GM18526 (cell line): Measurements from ENCODE around the gene CD48.
A peak's percentile ranks its signal among the peaks of the same experiment; 100 is the strongest.

ENCODE experiments used
- POLR2A ChIP-seq: IDR thresholded peaks from 3 replicates; pipeline ENCODE4 v1.6.1; 2011; ENCODE audit not compliant: insufficient read length; ENCODE audit errors: extremely low read depth

Gene CD48

DNA sequence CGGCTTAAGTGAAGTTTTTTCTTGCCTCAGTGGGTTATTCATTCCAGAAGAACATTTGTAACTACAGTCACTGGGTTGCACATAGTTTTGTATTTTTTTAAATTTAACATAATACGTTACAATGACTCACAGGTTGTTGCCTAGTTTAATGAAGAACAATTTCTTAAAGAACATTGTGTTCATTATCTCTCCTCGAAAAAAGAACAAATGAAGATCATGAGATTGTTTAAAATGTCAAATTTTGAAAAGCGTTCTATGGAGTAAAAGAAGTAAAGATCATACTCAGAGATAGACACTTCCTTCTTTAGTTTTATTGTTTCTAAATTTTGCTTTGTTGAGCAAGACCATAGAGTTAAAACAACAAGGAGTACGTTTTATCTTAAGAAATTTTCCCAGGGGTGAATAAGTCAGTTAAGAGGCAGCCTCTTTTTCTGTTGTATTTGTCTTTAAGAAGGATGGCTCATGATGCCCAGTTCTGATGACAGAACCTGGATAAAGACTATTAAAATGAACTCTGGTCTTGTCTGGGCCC lies 54.3 kb downstream of the CD48 start:
- no peak for TF ChIP-seq POLR2A

DNA sequence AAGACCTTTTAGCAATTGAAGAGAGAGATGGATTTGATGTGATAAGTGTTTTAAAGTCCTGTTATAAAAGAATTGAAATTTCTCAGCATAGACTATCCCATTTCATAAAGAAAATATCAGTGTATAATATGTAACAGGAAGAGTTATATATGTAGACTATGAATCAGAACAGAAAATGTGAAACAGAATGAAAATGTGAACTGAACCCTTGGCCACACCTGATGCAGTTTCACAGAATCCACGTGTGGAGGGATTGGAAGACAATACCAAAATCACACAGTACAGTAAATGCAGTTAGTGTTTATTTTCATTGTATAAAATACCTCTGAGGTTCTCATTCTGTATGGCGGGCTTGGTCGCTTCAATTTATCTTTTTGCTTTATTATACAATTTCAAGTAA lies 54.9 kb downstream of the CD48 start:
- no peak for TF ChIP-seq POLR2A

DNA sequence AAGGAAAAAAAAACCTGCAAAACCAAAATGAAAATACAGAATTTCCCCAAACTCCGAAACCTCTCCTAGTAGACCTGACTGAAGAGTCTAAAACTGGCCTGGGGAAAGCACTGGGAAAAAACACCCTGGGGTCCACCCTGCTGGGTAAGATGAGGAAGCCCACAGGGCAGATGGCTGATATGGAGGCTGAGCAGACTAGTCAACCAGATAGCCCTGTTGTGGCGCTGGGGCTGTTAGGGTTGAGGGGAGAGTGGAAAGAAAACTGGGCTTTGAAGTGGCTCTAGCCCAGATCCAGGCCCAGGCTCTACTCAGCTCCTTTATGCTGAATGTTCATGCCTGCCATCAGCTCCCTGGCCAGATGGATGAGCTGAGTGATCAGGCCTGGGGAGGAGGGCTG lies 58.0 kb downstream of the CD48 start:
- no peak for TF ChIP-seq POLR2A

DNA sequence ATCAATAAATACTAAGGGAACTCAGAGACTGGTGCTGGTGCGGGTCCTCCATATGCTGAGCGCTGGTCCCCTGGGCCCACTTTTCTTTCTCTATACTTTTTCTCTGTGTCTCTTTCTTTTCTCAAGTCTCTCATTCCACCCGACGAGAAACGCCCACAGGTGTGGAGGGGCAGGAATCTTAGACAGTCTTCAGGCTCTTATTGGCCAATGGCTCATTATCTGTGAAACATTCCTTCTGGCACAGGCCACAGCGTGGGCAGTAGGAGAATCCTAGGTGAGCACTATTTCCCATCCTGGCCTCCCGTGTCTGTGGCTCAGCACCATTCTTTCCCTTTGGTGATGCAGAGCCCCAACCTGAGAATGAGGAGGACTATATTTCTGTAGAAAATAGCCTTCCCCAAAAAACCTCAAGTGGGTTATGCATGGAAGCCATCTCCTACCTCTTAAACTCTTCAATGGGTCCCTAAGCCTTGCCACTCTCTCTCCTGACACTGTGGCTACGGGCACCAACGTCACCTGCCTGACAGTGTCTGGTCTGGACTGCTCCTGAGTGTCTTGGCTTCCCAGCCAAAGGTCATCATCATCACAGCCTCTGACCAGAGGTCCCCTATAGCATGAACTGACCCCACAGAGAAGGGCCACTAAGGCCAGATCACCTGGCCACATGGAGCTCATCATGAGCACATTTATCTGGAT lies 58.5 kb downstream of the CD48 start:
- no peak for TF ChIP-seq POLR2A

DNA sequence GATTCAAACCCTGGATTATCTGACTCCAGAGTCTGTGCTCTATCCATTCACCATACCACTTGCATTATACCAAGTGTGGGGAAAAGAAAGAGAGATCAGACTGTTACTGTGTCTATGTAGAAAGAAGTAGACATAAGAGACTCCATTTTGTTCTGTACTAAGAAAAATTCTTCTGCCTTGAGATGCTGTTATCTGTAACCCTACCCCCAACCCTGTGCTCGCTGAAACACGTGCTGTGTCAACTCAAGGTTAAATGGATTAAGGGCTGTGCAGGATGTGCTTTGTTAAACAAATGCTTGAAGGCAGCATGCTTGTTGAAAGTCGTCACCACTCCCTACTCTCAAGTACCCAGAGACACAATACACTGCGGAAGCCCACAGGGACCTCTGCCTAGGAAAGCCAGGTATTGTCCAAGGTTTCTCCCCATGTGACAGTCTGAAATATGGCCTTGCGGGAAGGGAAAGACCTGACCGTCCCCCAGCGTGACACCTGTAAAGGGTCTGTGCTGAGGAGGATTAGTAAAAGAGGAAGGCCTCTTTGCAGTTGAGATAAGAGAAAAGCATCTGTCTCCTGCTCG lies 59.5 kb downstream of the CD48 start:
- TF ChIP-seq POLR2A, result peak; percentile 27

DNA sequence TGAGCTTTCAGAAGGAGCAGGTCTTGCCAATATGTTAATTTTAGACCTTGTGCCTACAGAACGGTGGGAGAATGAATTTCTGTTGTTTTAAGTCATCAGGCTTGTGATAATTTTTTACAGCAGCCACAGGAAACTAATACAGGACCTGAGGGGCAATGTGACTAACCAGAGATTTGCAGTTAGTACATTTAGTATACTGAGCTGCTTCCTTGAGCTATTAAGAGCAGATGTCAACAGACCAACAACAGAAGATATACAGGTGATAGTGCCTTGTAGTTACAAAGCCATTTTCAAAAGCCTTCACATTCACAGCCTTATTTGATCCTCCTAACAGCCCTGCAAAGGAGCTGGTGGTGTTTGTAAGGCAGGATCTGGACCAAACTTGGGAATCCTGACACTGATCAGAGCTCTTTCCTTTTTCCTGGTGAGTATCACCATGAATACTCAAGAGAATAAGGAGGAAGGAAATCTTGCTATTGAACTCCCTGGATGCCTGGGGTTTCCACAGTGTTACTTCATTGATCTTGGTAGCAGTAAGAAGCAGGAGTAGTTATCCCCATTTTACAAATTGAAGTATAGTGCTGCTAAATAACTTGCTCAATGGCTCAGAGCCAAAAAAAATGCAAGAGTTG lies 60.1 kb downstream of the CD48 start:
- no peak for TF ChIP-seq POLR2A

DNA sequence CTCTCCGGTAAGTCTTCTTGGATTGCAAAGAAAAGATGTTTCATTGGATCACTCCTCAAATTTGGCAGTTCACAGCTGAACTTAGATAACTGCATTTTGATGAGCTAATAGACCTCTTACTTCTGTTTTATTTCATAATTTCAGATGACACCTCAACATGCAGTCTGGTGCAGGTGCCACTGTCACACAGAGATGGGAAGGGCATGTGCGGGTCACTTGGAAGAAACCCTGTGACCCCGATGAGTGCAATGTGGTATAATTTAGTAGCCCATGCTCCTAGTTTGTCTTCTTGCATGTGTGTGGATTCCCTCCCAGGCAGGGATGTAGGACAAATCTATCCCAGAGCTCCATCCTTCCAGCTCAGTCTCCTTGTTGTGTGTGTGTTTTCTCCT lies 64.3 kb downstream of the CD48 start:
- no peak for TF ChIP-seq POLR2A

DNA sequence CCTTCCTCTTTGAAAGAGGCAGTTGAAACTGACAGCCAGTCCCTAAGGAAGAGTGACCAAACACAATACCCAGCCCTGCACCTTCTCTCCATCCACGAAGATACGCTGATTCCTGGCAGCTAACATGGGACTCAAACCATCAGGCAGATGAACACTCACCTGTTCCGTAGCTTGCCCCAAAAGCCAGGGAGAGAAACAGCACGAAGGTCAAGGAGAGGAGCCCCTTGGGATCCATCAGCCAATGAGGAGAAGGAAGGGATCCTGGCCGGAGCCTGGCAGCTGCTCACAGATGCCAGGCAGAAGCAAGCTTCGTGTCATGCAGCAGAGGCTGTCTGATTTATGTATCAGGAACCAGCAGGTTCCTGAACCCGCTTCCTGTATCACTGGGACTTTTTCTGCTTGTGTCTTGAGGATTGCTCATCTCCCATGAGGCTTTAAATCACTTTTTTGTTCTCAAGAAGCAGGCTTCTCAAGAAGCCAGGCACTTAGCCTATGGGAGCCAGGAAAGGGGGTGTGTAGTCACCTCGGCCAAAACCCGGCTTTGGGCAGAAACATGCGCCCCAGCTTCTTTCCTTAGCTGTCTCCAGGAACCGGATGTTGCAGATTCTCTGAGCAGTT lies 64.8 kb downstream of the CD48 start, which contains the start of gene SLAMF1:
TSS of gene SLAMF1 (minus strand) at position 334 of the 618 bp plus-strand sequence. CDS start at position 235, 99 bp downstream.
- TF ChIP-seq POLR2A, result peak; percentile 77

DNA sequence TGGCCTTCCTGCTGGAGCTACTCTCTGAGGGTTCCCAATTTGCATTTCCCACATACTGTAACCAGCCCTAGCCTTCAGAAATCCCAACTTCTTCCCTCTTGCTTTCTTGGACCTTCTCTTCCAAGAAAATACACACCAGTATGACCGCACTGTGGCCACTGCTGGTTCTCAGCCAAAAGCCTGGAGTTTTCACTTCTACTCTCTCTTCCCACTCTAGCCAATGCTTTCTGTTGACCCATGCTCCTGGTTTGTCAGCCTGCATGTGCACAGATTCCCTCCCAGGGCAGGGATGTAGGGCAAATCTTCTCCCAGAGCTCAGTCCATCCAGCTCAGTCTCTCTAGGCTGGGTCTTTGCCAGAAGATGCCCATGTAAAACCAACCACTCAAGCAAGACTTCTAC lies 65.4 kb downstream of the CD48 start:
- no peak for TF ChIP-seq POLR2A

DNA sequence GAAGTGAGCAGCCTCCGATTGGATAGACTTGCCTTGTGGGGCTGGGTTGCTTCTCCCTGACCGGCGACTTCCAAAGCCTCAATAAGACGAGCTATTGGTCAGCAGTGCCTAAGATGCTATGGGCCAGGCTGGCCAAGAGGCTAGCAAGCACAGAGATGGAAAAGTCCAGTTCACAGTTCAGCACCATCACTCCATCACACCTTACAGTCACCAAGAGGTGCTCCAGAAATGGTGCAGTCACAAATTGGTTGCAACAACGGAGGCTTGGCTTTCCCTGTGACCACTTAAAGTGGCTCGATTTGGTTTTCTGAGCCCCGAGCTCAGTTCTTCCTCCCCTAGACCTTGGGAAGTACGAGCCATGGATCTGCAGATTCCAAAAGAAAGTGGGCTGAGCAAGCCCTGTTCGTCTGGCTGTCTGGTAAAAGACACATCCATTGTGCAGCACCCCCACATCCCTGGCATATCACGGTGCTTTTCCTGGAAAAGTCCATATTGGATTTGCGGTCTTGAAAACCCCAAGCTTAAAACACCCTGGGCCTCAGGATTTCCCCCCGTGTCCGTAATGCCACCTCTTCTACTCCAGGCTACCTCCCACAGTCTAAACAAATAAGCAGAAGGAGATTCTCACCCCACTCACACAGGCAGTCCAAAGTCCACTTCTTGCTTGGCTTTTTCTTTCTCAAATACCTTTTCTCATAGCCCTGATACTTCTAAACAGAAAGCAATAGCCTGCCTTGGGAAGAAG lies 66.1 kb downstream of the CD48 start:
- peak; percentile 33 for TF ChIP-seq POLR2A

DNA sequence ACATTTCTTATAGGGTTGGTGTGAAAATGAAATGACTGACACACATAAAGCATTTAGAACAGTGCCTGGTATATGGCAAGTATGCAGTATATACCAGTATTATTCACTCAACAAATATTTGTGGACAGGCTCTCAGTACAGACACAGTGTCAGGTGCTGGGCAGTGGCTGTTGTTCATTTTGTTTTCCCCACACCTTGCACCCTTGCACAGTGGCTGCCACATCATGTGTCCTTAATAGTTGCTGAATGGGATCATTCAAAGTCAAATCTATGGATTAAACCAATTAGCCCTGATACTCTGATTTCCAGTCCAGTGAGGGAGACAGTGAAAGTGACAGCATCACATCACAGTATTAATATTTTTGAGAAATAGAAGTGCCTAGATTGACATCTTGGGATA lies 67.2 kb downstream of the CD48 start:
- TF ChIP-seq POLR2A, result no peak

DNA sequence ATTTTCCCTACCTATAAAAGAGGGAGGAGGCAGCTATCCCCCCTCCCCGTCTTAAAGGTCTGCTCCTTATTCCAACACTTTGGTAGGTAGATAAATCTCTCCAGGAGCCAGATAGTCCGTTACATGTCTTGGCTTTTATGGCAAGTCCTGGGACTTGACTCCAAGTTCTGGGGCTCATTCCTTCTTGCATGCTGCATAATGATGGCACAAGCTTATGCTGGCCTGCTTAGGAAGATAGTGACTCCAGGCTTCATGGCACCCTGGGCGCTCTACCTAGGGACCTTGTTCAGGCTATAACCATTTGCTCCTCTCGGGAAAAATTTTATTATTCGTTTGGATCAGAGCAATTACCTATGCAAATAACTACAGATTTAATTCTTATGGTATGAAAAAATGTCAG lies 68.5 kb downstream of the CD48 start:
- no peak for TF ChIP-seq POLR2A

DNA sequence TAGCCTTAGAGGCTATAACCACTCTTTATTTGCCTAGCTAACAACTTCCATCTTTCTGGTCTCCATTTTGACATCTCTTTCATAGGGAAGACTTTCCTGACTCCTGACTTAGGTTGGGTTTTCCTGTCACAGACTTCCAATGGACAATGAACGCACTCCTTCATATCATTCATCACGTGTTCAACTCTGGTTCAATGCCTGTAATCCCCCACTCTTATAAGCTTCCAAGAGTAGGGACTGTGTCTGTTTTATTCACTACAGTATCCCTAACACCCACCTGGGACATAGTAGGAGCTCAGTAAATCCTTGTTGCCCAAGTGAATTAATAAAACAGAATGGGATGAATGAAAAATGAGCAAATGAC lies 69.4 kb downstream of the CD48 start:
- no peak for TF ChIP-seq POLR2A

DNA sequence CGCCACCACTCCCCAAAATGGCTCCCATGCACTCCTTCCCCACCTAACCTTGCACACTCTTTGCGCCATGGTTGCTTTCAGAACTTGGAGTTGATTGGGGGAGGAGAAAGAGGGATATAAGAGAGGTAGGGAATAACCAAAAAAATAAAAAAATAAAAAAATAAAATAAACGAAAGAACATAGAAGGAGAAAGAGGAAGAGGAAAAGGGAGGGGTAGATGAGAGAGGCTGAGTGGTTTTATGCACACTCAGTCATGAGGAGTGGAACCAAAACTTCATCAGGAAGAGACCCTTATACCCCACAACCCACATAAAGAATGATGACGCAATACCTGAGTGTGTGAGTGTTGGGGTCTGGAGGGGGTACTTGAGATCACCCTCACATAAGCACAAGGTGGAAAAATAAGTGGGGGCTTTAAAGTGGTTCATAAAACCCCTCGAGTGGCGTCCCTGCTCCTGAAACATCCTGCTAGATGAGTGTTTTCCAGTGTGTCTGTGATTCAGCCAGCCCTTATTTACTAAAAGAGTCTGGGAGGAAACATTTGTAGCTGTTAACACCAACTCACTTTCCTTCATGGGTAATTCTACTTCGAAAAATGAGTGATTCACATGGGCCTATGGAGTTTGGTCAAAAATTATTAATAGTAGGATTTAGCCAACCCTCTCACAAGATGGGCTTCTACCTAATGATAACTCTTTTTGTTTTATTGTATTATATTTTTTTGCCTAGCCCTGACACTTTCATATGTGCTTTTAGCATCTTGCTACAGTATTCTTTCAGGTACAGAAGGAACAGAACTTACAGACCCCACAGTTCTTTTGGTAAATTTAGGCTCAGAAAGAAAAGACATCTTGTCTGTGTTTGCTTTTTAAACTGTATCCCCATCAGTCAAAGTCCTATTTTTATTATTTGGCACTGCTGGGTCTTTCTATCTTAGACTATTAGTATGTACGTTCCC lies 70.0 kb downstream of the CD48 start:
- TF ChIP-seq POLR2A, result peak; percentile 35

DNA sequence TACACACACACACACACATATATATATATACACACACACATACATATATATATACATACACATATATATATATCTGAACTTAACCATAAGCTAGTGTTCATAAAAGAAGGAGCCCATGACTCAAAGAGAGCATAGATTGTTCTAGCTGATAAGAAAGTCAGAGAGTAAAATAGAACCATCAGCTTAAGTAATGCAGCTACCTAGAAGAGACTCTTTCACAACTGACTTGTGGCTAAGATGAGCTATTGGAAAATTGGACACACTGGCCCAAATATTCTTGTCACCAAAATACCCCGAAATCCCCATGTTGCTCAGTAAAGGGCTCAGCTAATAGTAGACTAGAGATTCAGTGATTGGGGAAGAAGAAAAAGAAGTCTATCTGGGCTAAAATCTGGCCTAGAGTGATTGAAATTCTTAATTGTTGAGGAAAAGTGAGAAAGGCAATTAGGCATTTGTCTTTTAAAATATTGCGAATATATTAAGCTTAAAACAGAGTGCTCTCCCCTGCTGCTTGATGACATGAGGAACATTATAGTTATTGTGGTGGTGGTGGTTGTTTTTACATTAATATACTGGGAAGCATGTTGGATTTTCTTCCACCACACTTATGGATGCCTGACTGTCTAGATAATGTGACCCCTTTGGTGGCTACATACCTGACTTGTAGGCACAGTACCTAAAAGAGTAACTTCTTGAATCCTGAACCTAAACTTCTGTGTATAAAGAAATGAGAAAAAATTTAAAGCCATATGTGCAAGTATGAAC lies 71.1 kb downstream of the CD48 start:
- no peak for TF ChIP-seq POLR2A
